Calu3 (cell line): ENCODE results near the gene MAP1LC3B. TPM values are rescaled to one million over a fixed set of nuclear protein-coding genes. Genes with fewer than 3 reads are reported as not detected.

Experiments
- BruUV-seq: library from RNA; stranded (reverse); fragments of 400-500 nt; replicated peaks from 2 replicates; lab custom pipeline; 2021; lab: Mats Ljungman, UMichigan
- CTCF ChIA-PET: fragments of 300-600 bp; sonication (Branson Sonifier 250); formaldehyde crosslinking; loops from one replicate; lab custom pipeline; 2022; ENCODE audit warnings: antibody characterized with exemption; lab: Charles Lee
- DNase-seq: peaks from one replicate; pipeline ENCODE4 v3.0.0; 2022
- H3K27ac Mint-ChIP-seq: one replicate; pipeline ENCODE4 v1.8.0; 2022; ENCODE audit warnings: mixed read lengths; ENCODE audit not compliant: unreplicated experiment
- H3K27me3 Mint-ChIP-seq: one replicate; pipeline ENCODE4 v1.8.0; 2022; ENCODE audit warnings: mixed read lengths; ENCODE audit not compliant: unreplicated experiment
- H3K36me3 Mint-ChIP-seq: one replicate; pipeline ENCODE4 v1.8.0; 2022; ENCODE audit warnings: mild to moderate bottlenecking, moderate library complexity, mixed read lengths; ENCODE audit not compliant: insufficient read depth, unreplicated experiment
- H3K4me1 Mint-ChIP-seq: one replicate; pipeline ENCODE4 v1.8.0; 2022; ENCODE audit warnings: mild to moderate bottlenecking, low read depth, mixed read lengths; ENCODE audit not compliant: unreplicated experiment
- H3K4me3 Mint-ChIP-seq: one replicate; pipeline ENCODE4 v1.8.0; 2022; ENCODE audit warnings: mild to moderate bottlenecking, low read depth, moderate library complexity, mixed read lengths; ENCODE audit not compliant: unreplicated experiment
- H3K9me3 Mint-ChIP-seq: one replicate; pipeline ENCODE4 v1.8.0; 2022; ENCODE audit warnings: low read depth, mixed read lengths; ENCODE audit not compliant: unreplicated experiment
- intact Hi-C: fragments of 100-400 bp; cut with micrococcal nuclease; formaldehyde crosslinking; loops from one replicate; pipeline ENCODE4 v1.10.0; 2022; ENCODE audit not compliant: unreplicated experiment
- total RNA-seq: library from RNA; stranded (reverse); gene quantifications from 2 replicates; pipeline ENCODE4 v1.2.3, GENCODE V29; 2022
- TF ChIP-seq, protein P1 (sequence below): fragments of 200-600 bp; IDR thresholded peaks from one replicate; pipeline ENCODE4 v1.8.0; 2022; ENCODE audit warnings: antibody characterized with exemption; ENCODE audit not compliant: unreplicated experiment

MAP1LC3B gene
- total RNA-seq, 1 experiment from 2014 or later = 71.5 TPM

DNA sequence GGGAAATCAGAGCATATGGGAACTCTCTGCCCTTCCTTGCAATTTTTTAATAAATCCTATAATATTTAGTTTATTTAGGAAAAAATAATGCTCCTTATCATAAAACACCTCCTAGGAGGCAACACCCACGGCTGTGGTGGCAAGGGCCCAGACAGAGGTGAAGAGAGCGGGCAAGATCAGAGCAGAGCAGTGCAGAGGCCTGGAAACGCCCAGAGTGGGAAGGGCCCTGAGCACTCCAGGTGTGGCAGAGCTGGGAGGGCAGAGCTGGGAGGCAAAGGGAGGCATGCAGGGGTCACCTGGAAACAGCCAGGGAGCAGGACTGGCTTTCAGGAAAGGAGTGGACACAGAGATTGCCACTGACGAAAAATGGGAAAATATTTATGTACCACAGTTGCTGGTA lies 25.8 kb upstream of the MAP1LC3B start:
- H3K9me3 Mint-ChIP-seq = no peaks in the 10 kb centered on the region
- peaks cover 6% of the 10 kb centered on the region for H3K4me1 Mint-ChIP-seq
- no peak overlapping the region for H3K4me3 Mint-ChIP-seq
- intact Hi-C loops = no loop called here
- BruUV-seq = no TSS peak
- no peaks in the 10 kb centered on the region for H3K27me3 Mint-ChIP-seq
- H3K27ac Mint-ChIP-seq = no peak overlapping the region
- no peak for DNase-seq
- TF ChIP-seq, protein P1, sequence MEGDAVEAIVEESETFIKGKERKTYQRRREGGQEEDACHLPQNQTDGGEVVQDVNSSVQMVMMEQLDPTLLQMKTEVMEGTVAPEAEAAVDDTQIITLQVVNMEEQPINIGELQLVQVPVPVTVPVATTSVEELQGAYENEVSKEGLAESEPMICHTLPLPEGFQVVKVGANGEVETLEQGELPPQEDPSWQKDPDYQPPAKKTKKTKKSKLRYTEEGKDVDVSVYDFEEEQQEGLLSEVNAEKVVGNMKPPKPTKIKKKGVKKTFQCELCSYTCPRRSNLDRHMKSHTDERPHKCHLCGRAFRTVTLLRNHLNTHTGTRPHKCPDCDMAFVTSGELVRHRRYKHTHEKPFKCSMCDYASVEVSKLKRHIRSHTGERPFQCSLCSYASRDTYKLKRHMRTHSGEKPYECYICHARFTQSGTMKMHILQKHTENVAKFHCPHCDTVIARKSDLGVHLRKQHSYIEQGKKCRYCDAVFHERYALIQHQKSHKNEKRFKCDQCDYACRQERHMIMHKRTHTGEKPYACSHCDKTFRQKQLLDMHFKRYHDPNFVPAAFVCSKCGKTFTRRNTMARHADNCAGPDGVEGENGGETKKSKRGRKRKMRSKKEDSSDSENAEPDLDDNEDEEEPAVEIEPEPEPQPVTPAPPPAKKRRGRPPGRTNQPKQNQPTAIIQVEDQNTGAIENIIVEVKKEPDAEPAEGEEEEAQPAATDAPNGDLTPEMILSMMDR = no peak
- no peaks in the 10 kb centered on the region for H3K36me3 Mint-ChIP-seq
- CTCF ChIA-PET = no interaction called here

DNA sequence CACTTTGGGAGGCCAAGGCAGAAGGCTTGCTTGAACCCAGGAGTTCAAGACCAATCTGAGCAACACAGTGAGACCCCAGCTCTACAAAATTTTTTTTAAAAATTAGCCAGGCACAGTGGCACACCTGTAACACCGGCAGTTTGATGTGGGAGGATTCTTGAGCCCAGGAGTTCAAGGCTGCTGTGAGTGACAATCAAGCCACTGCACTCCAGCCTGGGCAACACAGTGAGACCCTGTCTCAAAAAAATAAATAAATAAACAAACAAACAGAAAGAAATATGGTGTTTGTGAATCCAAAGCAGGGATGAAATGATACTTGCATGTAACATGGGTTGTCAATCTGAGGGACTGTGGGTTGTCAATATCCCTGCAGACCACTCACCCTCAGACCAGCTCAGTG lies 25.2 kb upstream of the MAP1LC3B start:
- TF ChIP-seq, protein P1 = no peak
- H3K36me3 Mint-ChIP-seq = no peaks in the 10 kb centered on the region
- CTCF ChIA-PET = no interaction called here
- intact Hi-C loops = no loop called here
- no peak overlapping the region for H3K4me3 Mint-ChIP-seq
- H3K27me3 Mint-ChIP-seq = no peaks in the 10 kb centered on the region
- DNase-seq = no peak
- no TSS peak for BruUV-seq
- H3K9me3 Mint-ChIP-seq = no peaks in the 10 kb centered on the region
- peaks cover 6% of the 10 kb centered on the region for H3K4me1 Mint-ChIP-seq
- no peak overlapping the region for H3K27ac Mint-ChIP-seq

DNA sequence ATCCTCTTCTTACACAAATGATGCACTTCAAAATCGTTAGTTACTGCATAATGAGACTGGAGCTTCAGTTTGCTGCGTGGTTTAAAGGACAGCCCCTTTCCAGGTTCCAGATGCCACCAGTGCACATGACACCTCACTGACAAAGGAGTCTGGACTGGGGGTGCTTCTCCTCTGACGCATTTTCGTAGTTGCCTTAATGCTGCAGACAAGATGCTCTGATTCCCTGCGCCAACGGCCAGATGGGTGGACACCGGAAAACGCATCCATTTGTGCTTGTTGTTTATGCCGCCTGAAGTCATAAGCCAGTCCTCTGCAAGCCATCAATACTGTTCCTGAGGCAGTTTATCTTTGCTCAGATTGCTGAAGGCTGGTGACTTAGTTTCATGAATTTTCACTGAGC lies 24.6 kb upstream of the MAP1LC3B start:
- H3K4me3 Mint-ChIP-seq = no peak overlapping the region
- H3K9me3 Mint-ChIP-seq = no peaks in the 10 kb centered on the region
- H3K27me3 Mint-ChIP-seq = no peaks in the 10 kb centered on the region
- H3K27ac Mint-ChIP-seq = no peak overlapping the region
- intact Hi-C loops = no loop called here
- no peaks in the 10 kb centered on the region for H3K36me3 Mint-ChIP-seq
- CTCF ChIA-PET = no interaction called here
- TF ChIP-seq, protein P1 = no peak
- peaks cover 6% of the 10 kb centered on the region for H3K4me1 Mint-ChIP-seq
- DNase-seq = no peak
- no TSS peak for BruUV-seq

DNA sequence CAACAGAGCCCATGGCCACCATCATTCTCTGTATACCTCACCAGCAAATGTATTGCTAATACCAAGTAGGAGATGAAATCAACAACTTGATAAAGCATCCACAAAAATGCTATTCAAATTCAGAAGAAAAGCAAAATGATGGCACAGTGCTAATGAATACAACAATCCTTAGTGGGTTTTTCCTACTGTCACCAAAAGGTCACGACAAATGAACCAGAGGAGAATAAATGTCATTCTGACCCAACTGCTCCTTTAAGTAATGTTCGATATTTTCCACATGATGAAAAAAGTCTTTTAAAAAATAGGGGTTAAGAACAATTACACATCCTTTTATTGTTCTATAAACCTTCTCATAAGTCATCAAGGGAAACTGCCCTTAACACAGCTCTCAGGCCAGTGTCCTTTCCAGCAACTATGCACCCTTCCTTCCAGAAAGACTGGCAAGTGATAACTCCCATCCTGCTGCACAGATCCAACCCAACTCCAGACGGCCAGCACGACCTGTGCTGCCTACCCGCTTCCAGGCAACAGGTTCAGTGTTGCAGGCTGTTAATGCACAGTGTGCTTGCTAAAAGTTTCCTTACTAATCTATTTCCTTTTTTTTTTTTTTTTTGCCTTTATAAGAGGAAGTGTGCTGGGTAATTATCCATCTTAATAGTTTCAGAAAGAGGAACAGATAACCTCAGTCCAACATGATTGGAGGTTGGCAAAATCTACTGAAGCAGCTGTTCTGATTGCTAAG lies 23.9 kb upstream of the MAP1LC3B start:
- TF ChIP-seq, protein P1 = no peak
- intact Hi-C loops = no loop called here

More for the DNA sequence above, 23.9 kb upstream of the MAP1LC3B start:
- BruUV-seq = no TSS peak
- Mint-ChIP-seq H3K27me3 (no peaks in the 10 kb centered on the region), H3K9me3 (no peaks in the 10 kb centered on the region), H3K4me1 (peaks cover 6% of the 10 kb centered on the region), H3K36me3 (no peaks in the 10 kb centered on the region), H3K4me3 (no peak overlapping the region), H3K27ac (no peak overlapping the region)
- DNase-seq = no peak
- CTCF ChIA-PET = no interaction called here
